Ovary (tissue), 3 donors: Measurements from ENCODE around the gene RBBP6.

Source experiments
- POLR2A ChIP-seq: fragments of 450-650 bp; IDR thresholded peaks from one replicate; pipeline ENCODE4 v1.6.1; 2017; ENCODE audit warnings: antibody characterized with exemption, mild to moderate bottlenecking, moderate library complexity
- TF ChIP-seq, protein P1 (sequence below), 3 donors: fragments of 450-650 bp in 2 of 3; fragments of 200-600 bp in 1 of 3; IDR thresholded peaks; one replicate each; pipeline versions ENCODE4 v1.5.1 to v1.8.0; 2016 to 2022; ENCODE audit warnings: antibody characterized with exemption in 3 of 3, mild to moderate bottlenecking in 1 of 3
- donor health status: DM: no; HTN: no; CAD: no.

DNA sequence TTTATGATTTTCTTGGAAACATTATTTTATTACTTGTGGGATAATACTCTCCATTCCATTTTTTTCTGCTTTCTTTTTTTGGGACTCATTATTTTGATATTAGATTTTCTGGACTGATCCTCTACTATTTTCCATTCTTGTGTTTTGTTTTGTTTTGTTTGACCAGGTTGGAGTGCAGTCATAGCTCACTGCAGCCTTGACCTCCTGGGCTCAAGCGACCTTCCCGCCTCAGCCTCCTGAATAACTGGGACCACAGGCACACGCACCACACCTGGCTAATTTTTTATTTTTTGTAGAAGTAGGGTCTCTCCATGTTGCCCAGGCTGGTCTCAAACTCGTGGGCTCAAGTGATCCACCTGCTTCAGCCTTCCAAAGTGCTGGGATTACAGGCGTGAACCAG, 44.1 kb downstream of the RBBP6 start:
- TF ChIP-seq, protein P1, sequence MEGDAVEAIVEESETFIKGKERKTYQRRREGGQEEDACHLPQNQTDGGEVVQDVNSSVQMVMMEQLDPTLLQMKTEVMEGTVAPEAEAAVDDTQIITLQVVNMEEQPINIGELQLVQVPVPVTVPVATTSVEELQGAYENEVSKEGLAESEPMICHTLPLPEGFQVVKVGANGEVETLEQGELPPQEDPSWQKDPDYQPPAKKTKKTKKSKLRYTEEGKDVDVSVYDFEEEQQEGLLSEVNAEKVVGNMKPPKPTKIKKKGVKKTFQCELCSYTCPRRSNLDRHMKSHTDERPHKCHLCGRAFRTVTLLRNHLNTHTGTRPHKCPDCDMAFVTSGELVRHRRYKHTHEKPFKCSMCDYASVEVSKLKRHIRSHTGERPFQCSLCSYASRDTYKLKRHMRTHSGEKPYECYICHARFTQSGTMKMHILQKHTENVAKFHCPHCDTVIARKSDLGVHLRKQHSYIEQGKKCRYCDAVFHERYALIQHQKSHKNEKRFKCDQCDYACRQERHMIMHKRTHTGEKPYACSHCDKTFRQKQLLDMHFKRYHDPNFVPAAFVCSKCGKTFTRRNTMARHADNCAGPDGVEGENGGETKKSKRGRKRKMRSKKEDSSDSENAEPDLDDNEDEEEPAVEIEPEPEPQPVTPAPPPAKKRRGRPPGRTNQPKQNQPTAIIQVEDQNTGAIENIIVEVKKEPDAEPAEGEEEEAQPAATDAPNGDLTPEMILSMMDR (IDR thresholded peaks at IDR 0.05) = no peak
- TF ChIP-seq POLR2A = no peak
